HG03135 (cell line): ENCODE results near the gene KREMEN1.

ENCODE experiments used
- ATAC-seq: cut with Tn5 transposase; IDR thresholded peaks from one replicate; pipeline ENCODE4 v1.9.1; 2021; ENCODE audit warnings: mild to moderate bottlenecking, moderate library complexity; ENCODE audit not compliant: unreplicated experiment

The KREMEN1 gene

DNA sequence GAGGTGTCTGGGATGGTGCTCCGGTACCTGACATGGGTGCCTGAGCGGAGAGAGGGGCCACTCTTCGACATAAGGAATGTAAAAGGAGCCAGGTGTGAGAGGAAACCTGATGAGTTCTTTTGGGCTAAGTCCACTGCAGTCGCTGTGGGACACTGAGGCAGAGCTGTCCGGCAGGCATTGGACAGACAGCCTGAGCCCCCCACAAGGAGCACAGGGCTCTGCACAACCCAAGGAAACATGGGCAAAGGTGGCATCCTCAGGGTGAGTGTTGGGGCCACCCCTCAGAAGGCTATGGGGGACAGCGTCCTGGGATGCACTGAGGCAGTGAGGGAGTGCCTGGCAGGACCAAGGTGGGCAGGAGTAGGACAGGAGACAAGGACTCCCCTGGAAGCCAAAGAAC is 75.2 kb downstream of the KREMEN1 start:
- no peak for ATAC-seq

- ATAC-seq, result no peak
Measured at GRCh38 chr22:29148826-29149225, 76.0 kb downstream of the KREMEN1 start.

GRCh38 chr22:29149841-29150555 is 77.2 kb downstream of the KREMEN1 start:
- ATAC-seq, result no peak

DNA sequence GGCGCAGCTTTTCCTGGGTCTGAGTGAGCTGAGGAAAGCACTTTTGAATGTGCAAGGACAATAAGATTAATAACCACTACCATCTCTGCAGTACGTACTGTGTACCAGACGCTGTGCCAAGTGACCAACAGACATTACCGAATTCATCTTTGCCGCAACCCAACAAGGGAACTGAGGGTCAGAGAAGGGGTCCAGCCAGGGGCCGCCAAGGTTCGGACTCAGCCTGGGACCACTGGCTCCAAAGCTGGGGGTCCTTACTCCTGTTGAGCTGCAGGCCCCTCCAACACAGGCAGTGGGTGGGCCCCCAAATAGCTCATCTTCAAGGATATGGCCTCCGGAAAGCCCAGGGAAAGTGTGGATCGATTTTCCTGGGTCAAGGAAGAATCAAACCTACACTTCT is 77.9 kb downstream of the KREMEN1 start:
- no peak for ATAC-seq

- no peak for ATAC-seq
Measured at GRCh38 chr22:29151316-29151715, 78.5 kb downstream of the KREMEN1 start.

DNA sequence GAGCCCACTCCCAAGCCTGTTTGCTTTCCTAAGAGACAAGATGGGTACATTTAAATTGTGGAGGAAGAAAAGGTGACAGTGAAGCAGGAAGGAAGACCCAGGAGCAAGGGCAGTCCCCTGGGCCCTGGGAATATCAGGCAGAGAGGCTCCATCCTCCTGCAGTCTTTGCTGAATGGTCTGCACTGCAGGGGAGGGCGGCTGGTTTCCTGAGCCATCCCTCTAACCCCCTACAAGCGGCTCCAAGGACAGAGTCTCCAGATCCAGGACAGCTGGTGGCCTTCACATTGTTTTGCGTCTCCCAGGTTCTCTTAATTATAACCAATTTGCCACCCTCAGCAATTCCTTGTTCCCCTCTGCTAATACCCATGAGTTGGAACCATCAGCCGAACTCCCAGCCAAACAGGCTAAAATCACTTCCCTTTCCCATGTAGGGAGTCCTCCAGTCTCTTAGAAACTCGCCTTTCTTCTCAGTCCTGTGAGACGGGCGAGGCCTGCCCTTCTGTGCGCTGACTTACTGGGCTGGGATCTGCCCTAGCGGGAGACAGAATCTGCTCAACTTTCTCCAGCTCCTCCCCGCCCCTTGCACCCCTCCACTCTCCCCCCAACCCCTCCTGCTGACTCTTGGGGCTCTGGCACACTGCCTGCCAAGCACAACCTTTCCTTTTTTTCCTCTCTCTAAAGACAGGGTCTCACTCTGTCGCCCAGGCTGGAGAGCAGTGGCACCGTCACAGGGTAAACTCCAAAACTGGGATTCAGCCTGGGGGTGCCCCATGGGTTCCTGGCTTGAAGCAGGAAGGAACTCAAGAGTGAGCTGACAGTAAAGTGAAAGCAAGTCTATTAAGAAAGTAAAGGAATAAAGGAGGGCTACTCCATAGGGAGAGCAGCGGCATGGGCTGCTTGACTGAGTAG is 79.5 kb downstream of the KREMEN1 start:
- no peak for ATAC-seq

DNA sequence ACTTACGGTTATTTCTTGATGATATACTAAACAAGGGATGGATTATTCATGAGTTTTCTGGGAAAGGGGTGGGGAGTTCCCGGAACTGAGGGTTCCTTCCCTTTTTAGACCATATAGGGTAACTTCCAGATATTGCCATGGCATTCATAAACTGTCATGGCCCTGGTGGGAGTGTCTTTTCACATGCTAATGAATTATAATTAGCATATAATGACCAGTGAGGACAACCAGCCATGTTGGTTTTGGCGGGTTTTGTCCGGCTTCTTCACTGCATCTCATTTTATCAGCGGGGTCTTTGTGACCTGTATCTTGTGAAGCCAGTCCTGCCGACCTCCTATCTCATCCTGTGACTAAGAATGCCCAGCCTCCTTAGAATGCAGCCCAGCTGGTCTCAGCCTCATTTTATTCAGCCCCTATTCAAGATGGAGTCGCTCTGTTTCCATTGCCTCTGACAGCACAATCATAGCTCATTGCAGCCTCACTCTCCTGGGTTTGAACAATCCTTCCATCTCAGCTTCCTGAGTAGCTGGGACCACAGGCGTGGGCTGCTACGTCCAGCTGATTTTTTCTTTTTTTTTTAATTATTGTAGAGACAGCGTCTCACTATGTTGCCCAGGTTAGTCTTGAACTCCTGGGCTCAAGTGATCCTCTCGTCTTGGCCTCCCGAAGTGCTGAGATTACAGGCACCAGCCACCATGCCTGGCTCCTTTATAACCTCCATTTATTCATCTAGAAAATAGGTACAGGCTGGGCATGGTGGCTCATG is 80.3 kb downstream of the KREMEN1 start:
- ATAC-seq, result no peak

DNA sequence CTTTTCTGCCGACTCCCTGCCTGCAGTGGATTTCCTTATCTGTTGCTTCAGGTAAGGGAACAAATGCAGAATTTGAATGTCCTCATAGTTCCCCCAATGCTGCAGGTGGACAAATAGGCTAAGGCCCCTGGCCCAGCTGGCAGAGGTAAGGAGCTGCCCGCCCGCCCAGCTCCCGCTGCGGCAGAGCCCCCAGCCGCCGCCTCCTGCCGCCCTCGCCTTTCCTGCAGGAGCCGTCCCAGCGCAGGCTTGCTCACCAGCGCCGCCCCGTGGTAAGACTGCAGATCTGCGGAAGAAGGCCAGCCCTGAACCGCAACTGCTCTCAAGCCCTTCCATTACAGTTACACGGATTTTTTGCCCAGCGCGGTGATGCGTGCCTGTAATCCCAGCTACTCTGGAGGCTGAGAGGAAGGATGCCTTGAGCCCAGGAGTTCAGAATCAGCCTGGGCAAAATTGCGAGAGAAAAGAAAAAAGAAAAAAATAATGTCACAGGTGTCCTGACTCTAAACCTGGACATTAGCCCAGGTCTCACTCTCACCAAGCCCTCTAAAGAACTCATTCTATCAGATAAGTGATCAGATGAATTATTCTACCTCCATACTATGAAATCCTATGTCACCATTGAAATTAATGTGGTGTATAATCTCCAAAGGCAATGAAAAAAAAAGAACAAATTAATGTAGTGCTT is 81.7 kb downstream of the KREMEN1 start:
- ATAC-seq, result no peak

DNA sequence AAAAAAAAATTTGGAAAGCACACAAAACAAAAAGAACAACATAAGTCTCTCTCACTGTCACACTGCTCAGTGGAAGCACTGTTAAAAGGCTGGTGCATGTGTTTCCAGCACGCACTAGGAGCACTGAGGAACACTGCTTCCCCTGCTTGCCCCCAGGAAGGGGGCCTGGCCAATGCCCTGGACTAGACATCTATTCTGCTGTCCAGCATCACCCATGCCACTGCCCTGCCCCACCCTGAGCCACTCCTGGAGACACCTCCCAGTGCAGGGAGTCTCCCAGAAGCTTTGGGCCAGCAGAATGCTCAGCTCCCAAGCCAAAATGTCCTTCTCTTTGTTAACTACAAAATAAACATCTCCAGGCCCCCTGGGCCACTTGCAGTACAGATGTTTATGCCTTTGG is 83.1 kb downstream of the KREMEN1 start:
- no peak for ATAC-seq

GRCh38 chr22:29156507-29156906 is 83.7 kb downstream of the KREMEN1 start:
- no peak for ATAC-seq

DNA sequence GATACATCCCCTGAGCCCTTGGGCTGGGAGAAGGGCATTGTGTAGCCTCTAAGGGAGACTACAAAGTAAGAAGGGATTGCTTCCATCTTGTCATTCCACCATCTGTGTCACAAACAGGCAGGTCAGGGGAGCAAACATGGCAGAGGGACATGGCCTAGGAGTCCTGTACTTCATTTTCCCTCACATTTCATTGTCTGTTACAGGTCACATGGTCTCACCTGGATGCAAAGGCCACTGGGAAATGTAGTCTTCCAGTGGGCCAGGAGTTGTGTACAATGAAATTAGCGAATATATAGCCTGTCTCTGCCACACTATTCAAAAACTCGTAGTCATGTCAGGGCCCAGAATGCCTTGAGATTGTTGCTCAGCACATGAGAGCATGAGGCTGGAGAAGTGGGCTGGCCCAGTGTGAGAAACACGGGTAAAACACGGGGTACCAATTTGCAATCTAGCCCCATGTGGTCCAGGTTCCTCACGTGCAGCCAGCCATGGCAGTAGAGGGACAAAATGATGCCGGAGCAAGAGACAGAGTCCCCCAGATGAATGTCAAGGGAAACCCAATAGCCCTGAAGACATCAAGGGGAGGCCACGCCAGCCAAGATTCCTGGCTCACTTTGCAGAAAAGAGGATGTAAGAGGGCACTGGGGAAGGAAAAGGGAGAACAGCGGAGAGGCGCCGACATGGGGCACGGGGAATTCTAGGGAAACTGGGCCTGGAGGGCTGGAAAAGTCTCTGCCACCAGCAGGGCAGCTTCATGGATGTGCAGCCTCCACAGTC is 85.1 kb downstream of the KREMEN1 start:
- no peak for ATAC-seq

GRCh38 chr22:29158546-29158945 is 85.7 kb downstream of the KREMEN1 start:
- ATAC-seq, result no peak

DNA sequence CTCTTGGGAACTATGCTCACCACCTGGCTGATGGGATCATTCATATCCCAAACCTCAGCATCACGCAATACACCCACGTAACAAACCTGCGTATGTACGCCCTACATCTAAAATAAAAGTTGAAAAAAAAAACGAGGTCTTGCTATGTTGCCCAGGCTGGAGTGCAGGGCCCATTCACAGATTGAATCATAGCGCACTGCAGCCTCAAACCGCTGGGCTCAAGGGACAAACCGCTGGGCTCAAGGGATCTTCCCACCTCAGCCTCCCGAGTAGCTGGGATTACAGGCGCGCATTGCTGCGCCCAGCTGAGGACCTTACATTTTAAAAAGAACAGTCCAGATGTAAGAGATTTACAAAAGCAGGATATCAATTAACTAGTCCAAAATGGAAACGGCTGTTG is 91.0 kb downstream of the KREMEN1 start:
- no peak for ATAC-seq

- no peak for ATAC-seq
Measured at GRCh38 chr22:29165321-29166060, 92.7 kb downstream of the KREMEN1 start.

DNA sequence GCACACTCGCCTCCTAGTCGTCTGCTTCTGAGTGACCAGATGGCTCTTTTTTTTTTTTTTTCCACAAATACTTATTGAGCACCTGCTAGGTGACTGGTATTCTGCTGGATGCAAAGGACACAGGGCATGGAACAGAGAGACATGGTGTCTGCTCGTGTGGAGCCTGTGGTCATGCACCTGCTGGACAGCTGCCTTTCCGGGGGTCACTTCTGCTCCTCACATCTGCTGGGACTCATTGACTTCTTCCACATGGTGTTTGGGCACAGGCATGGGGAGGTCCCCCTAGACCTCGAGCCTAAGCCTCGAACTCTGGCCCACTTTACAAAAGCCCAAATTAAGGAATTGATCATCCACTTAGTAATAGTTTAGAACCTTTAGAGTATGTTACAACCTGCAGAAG is 93.3 kb downstream of the KREMEN1 start:
- ATAC-seq, result no peak

DNA sequence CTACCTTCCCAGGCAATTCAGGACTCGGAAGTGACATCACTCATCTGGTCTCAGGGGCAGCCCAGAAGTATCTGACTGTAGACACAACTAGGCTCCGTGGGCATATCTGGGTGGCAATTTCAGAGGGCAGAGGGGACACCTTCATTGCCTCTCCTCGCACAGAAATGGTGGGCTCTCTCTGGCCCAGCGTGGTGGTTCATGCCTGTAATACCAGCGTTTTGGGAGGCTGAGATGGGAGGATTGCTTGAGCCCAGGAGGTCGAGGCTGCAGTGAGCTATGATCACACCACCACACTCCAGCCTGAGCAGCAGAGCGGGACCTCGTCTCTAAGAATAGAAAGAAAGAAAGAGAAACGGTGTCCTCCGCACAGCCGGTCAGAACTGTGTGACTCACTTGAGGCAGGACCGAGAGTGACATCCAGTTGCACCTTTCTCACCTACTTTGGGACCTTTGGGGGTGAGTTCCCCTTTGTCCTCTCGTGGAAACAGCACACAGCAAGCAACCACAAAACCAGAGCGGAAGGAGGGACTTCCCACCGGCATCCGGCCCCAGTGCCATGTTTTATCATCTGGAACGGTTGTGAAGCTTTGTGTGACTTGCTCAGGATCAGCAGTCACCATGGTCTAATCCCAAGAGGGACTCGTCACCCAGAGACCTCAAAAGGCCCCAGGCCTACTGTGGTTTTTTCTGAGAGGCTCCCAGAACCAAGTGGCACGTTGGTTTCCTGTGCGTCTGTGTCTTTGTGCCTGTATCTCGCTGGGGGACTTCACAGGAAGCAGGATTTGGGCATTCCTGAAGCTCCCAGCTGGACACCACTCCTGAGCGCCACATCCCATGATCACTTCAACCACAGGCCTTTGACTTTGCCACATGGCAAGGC is 94.4 kb downstream of the KREMEN1 start:
- peak; percentile 89 for ATAC-seq

GRCh38 chr22:29171721-29172120 is 98.9 kb downstream of the KREMEN1 start:
- ATAC-seq, result no peak

- ATAC-seq, result no peak
Measured at GRCh38 chr22:29172216-29172615, 99.4 kb downstream of the KREMEN1 start.
